Fibroblast of upper back skin (primary cell): ENCODE data around the gene ZMYND8.

Experiments used
- DNase-seq: peaks from one replicate; pipeline ENCODE4 v3.0.0-alpha.2; 2013

Gene ZMYND8

DNA sequence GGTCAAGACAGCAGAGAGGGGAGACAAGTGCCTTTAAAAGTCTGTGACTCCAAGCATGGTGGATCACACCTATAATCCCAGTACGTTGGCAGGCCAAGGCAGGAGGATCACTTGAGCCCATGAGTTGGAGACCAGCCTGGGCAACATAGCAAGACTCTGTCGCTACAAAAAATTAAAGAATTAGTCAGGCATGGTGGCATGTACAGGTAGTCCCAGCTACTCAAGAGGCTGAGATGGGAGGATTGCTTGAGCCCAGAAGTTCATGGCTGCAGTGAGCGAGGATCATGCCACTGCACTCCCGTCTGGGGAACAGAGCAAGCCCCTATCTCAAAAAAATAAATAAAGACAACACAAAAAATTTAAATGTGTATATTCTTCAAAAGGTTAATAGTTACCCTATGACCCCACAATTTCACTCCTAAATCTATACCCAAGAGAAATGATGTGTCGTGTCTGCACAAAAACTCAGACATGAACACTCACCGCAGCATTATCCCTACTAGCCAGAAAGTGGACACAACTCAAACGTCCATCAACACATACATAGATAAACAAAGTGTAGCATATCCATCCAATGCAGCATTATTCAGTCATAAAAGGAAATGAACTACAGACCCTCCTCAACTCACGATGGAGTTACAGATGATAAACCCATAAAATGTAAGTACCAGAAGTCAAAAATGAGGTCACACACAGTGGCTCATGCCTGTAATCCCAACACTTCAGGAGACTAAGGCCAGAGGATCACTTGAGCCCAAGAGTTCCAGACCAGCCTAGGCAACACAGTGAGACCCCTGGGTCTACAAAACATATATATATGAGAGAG, 23.9 kb downstream of the ZMYND8 start:
- no peak for DNase-seq

DNA sequence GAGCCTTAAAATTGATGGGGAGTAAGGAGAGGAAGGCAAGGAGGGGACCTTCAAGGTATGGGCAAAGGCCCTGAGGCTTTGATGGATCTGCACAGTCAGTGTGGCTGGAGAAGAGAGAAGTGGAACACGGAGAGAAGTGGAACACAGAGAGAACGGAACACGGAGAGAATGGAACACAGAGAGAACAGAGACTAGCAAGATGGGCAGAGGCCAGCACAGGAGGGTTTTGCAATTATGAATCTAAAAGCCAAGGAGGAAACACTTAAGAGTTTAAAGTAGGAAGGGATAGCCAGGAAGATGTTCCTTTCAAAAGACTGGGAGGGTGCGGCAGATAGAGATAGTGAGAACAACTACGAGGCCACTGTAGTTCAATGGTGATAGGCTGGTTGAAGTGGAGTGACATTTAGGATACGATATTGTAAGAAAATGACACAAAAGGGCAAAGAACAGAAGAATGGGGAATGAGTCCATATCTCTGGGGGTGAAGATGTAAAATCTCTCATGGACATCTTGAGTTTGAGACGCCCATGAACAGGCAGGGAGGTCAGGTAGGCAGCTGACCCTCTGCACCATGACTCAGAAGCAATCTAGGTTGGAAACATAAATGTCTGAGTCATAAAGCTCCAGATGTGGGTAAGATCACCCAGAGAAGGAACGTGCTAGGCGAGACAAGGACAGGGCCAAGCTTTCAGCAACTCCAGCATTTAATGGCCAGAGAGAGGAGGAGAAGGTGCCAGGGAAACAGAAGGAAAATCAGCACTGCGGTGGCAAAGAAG, 25.4 kb downstream of the ZMYND8 start:
- peak; percentile 76 for DNase-seq

DNA sequence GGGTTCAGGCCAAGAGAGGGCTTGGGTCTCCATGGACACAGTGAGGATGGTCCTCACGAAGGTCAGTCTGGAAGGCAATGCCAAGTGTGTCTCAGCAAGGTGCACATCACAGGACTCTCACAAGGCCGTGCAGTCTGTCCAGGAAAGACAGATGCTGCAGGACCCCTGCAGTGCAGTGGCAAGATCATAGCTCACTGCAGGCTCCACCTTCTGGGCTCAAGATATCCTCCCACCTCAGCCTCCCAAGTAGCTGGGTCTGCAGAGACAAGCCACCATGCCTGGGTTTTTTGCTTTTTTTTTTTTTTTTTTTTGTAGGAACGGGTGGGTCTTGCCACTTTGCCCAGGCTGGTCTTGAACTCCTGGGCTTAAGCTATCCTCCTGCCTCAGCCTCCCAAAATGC, 26.4 kb downstream of the ZMYND8 start:
- DNase-seq: no peak

DNA sequence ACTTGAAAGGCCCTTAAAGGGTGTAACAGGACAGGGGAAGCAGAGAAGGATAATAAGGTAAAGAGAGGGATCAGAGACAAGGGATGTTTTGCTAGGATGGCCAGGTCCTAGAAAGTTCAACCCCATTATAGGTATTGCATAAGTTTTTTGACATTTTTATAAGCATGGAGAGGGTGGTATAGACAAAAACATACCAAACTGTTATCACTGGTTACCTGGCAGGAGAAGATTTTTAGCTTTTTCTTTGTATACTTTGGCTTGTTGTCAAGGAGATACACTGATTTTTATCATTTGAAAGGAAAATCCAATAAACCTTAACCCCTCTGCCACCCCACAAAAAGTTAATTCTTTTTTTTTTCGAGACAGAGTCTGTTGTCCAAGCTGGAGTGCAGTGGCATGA, 28.4 kb downstream of the ZMYND8 start:
- DNase-seq: no peak

DNA sequence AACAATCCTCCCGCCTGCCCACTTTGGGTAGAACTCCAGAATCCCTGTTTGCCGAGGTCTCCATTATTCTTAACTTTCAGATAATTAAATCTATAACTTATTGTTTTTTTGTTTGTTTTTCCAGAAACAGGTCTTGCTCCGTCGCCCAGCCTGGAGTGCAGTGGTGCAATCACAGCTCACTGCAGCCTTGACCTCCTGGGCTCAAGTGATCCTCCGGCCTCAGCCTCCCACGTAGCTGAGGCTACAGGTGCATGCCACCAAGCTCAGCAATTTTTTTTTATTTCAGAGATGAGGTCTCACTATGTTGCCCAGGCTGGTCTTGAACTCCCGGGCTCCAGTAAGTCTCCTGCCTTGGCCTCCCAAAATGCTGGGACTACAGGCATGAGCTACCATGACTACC, 28.8 kb downstream of the ZMYND8 start:
- DNase-seq: no peak

DNA sequence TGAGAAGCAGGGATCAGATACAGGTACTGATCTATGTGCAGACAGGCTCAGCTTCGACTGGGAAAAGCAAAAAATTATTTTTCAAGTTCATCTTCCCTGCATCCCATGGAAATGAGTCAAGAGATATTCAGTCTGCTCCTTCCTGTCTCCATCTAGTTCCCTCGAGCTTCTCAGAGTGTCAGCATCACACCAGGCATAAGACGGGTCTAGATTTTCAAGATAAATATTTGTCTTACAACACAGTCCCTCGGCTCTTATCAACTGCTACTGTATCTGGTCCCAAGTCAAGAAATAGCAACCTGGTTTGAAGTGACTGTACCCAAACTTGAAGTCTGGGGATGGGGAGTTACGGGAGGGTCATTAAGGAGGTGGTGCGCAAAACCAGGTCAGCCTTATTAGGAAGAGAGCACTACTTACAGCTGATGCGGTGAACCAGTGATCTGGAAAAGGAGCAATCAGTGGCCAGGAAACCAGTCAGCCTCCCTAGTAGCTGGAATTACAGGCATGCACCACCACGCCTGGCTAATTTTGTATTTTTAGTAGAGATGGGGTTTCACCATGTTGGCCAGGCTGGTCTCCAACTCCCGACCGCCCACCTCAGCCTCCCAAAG, 29.7 kb downstream of the ZMYND8 start:
- peak; percentile 47 for DNase-seq

DNA sequence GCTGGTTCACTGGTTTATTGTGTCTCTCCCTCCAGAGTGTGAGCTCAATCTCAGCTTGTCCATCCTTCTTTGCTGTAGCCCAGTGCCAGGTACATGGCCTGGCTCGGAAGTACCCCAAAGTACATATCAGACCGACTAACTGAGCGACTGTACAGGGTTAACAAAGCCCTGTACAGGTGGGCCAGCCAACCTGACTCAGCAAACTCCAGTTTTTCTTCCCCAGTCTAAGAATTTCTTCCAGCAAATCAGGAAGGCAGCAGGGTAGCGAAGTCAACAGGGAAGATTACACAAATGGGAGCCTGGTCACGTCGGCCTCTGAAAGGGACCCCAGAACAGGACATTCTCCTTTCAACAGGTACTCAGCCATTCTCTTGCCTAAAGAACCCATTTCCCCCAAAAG, 31.3 kb downstream of the ZMYND8 start:
- no peak for DNase-seq

DNA sequence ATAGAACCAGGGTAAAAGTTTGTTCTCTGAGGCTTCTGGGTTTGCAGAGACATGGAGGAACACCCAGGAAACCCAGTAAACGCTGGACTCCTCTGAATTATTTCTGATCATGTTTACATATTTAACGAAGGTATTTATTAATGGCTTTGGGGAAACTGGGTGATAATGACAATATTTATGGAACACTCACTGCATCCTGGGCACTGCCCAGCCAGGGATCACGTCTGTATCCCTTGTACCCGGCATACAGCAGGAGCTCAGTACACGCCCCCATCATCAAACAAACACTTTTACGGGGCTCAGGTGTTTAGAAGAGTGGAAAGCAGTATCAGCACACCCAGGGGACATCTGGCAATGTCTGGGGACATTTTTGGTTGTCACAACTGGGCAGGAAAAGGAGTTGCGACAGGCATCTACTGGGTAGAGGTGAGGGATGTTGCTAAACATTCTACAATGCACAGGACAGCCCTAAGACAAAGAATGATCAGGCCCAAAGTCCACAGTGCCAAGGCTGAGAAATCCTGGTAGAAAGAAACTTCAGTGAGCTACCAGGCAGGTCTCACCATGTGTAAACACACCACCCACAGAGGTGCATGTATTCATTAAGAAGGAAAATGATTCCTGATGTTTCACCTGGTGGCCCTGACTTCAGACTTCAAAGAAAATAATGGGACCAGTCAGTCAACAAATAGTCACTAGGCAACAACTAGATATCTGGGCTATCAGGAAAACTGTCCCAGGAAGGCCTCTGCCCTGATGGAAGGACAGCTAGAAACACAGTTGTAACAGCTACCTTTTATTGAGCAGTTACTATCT, 35.3 kb downstream of the ZMYND8 start:
- no peak for DNase-seq

DNA sequence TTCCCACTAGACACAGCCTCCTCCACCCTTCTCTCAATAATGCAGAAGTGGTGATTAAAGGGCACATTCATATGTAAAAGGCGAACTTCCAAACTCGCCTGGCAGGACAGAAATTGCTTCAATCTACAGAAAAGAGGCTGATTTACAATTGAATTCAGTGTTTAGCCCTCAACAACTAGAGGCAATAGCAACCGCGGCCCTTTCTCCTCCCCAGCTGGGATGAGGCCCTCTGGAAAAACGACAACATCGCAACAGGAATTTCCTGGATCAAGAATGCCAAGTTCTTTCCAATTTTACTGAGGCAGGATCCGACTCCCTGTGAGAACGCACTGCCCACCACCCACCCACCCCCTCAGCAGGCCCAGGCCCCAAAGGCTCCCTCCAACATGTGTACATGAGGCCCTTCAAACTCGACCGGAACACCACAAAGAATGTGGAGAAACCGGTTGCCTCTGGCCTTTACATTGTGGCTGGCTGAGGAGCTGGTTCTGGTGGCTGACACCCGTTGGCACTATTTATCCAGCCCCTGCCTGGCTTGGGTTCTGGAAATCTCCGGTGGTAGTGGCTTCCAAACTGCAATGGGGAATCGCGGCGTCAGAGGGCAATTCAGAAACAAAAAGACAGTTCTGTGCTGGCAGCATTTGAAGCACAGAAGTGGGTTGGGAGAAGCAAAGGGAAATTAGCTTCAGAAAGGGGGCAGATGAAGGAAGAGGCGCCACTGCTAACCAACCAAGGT, 36.8 kb downstream of the ZMYND8 start:
- peak; percentile 89 for DNase-seq

DNA sequence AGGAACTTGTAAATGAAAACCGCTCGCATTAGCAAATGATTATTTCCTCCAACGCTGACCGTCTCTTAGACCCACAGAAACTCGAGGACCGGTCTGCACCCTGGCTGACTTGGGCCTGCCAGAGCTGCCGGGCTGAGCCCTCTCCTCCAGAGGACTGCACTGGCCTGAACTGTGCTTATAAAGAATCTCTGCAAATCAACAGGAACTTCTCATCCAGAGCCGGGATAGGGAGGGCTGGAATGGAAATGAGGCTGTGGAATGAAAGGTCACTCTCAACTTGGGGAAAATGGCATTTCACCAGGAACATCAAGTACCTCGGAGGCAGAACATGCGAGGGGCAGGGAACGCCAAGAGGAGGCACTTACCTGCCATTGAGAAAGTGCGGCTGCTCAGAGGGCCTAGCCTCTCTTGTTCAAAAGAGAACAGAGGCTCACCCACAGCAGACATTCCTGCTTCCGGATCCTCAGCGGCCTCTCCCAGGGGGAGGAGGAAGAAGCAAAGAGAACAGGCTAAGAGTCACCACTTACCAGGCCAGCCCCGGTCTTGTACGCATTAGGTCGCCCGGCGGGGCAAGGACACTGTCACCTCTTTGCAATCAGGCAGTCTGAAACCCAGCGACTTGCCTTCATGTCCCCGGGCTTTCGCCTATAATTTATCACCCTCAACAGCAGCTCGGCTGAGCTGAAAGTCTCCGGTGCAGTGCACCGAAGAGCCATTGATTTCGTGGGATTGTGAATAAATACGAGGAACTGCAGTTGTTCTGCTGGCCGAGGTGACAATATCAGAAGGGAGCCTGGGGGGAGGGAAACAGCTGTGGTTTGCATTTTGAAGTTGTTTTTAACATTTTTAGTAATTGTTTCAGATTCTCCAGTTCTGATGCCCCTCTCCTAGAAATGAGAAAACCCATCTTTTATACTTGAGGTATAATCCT, 37.6 kb downstream of the ZMYND8 start:
- peak; percentile 64 for DNase-seq

DNA sequence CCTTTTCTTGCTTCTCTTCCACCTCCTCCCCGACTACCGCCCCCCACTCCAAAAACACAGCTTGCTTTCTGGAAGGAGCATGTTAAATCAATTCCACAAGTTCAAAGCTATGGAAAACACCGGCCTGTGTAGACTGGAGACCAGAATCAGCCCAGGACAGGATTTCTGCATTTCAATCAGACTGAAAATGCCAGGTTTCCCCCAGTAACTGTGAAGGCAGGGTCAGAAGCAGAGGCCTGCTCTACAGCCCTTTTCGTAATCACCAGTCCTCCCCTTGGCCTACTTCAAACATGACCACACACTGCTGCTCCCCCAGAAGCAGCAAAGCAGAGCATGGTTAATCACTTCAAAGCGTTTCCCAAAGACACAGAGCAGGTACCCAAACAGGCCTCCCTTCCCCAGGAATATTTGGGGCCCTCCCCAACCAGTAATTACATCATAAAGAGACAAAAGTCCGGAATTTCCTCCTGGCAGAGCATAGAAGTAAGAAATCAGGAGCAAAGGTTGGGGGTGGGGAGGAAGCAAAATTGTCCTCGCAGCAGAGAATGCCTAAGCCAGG, 38.4 kb downstream of the ZMYND8 start:
- peak; percentile 80 for DNase-seq

DNA sequence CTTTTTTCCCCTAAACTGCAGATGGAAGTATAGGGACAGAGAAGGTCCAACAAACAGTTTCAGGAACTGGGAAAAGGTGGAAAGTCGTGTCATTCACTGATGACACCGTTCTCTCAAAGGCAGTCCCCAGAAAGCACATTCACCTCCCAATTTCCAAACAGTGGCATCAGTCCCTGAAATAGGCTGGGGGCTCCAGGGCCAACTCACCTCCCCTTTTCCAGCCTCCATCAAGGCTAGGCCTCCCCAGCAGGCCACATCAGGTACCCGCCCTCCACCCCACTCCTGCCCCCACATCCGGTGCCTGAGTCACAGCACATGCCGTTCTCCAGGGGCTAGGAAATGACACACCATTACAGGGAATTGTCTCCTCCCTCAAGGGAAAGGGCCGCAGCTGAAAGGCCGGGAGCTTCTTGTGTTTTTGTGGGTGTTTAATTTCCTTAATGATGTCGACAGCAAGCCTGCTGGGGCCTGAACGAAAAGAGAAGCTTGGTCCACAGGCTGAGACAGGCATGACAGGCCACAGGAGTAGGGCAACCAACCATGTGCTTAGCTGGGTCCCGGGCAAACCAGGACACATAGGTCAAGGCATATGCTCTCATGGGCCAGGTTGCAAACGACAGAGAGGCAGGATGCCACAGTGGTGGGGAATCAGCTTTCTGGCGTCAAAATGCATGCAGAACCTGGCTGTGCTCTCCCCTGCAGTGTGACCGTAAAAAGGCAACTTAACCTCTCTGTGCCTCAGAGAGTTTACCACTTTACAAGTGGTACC, 39.2 kb downstream of the ZMYND8 start:
- DNase-seq: peak; percentile 96

DNA sequence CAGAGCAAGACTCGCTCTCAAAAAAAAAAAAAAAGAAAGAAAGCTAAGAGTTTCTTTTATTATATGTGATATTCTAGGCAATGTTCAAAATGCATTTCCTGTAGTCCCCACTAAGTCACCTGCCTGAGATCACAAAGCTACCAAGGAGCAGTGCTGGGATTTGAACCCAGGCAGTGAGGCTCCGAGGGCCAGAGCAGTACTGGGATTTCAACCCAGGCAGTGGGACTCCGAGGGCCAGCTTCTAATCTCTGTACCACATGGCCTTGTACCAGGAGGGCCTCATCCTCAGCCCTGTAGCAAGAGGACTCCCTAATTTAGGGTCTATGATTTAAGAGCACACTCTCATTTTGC, 39.7 kb downstream of the ZMYND8 start:
- no peak for DNase-seq

DNA sequence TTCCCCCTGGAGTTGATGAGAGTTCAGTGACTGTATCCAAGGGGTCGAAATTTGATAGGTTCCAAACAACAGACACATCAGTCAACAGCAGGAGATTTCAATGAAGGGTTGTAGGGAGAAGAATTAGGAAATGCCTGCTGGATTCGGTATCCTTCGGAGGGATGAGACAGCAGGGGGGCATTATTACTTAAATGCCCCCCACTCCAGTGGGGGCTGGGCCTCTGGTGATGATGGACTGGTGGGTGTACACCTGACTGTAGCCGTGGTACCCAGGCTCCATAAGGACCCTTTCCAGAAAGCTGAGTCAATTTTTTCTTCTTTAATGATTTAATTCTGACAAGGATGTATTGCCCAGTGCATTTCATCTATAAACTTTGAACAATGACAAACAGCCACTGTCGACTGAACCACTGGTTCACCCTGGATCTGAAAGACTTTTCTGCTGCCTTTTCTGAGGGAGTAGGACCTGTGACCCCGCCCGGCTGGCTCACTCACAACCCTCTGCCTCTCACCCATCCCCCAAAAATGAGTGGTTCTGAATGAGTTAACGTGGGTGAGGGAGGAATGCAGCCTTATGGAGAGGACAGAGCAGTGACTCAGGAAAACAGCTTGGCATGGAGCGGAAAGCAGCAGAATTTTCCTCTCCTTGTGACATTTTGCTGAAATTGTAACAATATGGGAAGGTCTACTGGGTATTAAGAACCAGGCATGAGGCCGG, 41.0 kb downstream of the ZMYND8 start:
- DNase-seq: peak; percentile 95

DNA sequence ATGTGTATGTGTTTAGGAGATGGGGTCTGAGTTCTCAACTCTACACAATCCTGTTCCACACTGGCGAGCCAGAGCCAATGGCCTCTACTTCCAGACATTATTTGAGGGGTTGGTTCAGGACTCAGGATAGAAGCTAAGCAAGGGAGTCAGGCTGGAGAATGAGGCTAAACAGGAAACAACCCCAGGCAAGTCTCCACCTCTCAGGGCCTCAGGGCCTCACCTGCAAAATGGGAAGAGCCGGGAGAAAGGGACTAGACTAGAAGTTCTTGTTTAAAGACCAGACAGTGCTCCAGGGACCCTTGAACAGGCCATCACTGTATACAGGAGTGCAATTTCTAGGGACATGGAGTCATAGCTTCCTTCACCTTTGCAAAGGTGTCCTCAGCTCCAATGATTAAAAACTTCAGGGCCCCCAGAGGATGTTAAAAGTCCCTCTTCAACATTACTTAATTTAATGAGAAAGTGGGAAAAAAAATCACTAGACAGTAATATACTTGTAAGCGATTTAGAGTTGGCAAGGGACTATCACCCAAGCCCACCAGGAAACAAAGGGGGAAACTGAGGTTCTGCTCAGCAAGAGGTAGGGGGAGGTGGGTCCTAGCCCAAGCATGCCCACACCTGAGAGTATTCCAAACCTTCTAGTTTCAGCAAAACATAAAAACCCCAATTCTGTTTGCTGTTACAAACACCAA, 41.7 kb downstream of the ZMYND8 start:
- DNase-seq: no peak

DNA sequence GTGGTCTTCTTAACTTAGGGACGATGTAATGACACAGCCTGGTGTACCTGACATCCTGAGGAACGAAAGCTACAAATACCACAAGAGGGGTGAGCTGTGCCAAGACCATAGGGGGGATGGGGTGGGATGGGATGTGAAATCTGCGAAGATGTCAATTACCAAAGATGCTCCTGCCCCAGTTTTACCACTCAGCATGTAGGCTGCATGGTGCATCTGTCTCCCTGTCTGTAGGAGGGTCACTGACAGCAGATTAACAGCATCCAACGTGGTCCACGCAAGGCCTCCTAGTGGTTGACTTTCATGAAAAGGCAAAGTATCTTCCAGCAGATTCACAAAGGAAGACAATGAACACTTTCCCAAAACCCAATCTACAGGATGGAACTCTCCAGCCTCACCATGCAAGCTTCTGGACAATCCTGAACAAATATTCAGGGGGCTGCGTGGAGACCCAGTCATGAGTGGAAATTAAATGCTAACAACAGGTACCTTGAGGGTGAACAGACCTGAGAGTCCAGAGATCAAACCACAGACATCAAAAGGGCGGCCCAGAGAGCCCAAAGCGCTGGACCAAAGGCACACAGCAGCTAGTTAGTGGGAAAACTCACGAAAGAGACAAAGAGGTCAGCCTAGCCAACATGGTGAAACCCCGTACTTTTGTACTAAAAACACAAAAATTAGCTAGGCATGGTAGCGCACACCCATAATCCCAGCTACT, 44.4 kb downstream of the ZMYND8 start:
- DNase-seq: no peak

DNA sequence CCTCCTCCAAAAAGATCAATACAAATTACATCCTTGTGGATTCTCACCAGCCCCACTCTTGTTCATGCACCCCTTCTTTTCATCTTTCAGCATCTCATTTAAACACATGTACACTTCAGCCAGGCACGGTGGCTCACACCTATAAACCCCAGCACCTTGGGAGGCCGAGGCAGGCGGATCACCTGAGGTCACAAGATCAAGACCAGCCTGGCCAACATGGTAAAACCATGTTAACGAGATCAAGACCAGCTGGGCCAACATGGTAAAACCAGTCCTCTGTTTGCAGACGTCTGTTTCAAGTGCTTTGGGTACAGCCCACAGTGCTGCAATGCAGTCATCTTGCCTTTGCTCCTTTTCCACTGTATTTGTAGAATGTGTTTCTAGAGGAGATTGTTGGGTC, 45.3 kb downstream of the ZMYND8 start:
- no peak for DNase-seq

DNA sequence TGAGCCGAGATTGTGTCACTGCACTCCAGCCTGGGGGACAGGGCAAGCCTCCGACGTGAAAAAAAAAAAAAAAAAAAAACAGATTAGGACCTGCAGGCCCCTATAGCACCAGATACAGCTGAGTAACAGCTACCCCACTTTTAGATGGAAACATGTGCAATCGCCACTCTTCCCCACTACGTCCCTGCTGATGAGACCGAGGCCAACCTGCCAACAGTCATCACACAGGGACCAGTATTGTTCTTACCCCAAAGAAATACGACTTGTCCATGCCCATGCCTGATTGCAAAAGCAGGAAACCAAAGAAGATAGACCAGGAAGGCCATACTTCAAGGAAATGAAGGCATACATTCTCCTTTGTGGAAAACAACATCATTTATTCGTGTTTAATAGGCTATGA, 45.8 kb downstream of the ZMYND8 start:
- no peak for DNase-seq
